CD4-positive, alpha-beta T cell treated with Interleukin-10 for 1 hour (primary cell): ENCODE measurements around the gene LPP.

Experiments
- DNase-seq: peaks from one replicate; pipeline ENCODE4 v3.0.0-alpha.2; 2020

The LPP gene

DNA sequence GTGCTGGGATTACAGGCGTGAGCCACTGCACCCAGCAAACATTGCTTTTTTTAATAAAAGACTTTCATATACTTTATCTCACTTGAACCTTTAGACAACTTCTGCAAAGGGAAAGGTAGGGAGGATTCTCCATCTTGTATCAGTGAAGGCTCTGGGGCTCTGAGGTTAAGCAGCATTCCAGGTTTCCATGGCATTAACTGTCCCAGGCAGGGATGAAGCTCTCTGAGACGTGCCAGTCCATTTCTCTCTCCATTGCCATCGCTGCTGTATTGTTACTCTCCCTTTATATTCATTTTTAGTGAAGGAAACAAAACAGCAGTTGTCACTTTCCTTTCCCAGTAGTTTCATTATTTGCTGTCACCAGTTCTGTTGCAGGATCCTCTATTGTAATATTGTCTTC is 342.4 kb downstream of the LPP start:
- no peak for DNase-seq

DNA sequence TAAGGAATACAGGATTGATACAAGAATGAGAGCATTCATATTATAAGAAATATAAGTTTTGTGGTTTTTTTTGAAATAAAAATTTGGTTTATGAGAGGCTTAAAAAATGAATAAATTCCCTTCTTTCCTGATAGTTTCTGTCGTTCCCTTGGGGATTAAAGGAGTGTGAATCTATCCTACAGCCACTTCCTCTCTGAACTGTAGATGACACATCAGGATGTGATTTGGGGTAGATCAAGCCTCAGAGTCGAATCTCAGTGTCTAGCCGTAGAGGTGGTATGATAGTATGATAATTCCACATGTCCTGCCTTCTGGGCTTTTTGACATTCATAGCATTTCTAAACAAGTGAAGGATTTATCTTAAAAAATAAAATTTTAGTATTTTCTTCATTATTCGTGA is 343.1 kb downstream of the LPP start:
- DNase-seq: no peak

DNA sequence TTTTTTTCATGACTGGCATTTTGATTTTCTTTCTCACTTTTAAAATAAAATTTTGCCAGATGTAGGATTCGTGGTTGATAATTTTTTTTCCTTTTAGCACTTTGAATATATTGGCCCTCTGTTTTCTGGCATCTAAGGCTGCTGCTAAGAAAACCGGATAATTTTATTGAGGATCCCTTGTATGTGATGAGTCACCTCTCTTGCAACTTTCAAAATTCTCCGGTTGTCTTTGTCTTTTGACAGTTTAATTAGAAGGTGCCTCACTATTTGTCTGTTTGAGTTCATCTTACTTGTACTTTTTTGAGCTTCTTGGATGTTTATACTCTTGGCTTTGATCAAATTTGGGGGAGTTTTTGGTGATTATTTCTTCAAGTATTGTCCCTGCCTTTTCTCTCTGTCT is 349.7 kb downstream of the LPP start:
- no peak for DNase-seq

DNA sequence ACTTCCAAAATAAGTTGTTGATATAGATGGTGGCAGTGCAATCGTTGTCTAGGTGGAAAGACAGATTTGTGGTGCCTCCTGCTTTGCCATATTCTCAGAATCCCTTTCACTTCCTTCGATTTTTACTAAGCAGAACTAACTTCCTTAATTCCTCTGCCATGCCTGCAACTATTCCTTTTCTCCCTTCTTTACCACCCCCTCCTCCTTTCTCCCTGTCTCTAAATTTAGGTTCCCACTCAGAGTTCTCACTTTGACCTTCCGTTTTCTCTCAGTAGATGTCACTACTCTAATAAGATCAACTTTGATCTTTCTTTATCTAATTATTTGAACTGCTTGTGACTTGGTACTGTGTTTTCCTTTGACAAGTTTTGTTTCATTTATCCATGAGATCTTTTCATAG is 351.2 kb downstream of the LPP start:
- no peak for DNase-seq

DNA sequence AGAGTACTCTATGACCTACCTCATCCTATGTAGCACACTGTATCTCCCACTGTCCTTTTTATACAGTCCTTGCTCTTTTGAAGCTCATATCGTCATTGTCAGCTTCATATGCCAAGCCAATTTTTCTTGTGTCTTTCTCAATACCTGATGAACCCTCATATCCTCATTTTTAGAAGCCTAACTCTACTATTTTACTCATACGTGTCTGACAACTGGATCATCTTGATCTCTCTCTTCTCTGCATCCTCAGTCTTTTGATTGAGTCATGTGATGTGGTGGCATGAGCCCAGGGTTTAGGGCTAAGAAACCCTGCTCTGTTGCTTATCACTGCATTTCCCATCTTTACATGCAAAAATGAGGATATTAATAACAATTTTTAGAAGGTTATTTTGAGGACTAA is 352.0 kb downstream of the LPP start:
- DNase-seq: no peak

DNA sequence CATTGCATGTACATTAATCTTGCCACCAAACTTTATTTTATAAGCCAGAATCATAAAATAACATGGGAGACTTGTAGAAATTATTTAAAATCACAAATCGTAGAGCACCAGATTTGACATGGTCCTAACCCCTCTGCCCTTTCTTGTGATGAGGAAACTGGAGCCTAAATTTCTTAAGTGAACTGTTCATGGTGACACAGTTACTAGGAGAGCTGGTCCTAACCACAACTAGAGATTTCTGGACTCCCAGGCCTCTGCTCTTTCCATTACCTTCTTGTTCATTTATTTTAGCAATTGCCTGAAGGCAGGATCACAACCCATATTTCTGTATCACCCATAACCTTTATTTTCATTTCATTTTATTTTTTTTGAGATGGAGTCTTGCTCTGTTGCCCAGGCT is 352.5 kb downstream of the LPP start:
- no peak for DNase-seq

DNA sequence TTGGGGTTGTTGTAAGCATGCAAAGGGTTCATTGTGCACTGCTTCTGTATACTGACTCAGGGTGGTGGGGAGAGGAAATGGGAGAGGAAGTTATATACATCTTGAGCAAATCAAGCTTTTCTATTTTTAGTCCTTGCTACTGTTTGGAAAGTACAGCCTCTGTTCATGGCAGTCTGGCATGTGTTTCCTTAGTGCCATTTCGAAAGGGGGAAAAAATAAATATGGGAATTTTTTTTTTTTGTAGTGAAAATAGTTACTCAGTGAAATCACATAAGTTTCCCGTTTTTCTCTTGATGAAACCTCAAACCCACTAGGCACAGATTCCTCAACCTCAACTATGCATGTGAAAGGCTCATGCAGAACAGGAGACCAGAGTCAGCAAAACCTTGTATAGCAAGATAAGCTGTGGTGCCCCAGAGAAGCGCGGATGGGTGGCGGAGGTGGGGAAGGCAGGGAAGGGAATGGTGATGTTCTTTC is 353.3 kb downstream of the LPP start:
- peak; percentile 1 for DNase-seq

DNA sequence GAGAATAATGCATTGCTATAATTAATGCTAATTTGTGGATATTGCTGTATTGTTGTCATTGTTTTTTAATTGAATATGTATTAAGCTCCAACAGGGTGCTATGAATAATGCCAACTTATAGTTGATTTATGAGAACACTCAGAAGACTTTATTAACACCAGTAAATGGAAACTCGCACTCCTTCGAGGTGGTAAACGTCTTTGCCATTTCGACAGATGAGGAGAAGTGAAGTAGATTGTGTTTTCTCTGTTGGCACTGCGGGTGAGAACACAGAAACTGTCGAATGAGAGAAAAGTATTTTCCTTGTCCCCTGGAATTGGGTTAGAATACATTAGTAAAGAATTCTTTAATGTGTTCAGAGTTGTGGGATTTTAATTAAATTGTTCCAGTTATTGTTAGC is 354.5 kb downstream of the LPP start:
- no peak for DNase-seq

DNA sequence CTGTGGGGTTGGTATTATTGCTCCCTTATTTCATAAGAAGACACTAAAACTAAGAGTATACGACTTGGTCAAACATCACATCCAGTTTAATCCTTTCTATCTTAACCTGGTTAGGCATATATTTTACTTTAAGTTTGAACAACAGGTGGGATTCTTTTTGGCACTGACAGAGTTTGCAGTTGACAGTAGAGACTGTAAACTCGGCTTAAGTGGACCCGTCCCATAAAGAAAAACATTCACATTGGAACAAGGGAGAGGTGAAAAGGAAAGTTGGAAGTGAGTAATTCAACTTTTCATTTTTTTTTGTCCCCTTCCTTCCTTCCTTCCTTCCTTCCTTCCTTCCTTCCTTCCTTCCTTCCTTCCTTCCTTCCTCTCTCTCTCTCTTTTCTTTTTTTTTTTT is 355.4 kb downstream of the LPP start:
- no peak for DNase-seq

DNA sequence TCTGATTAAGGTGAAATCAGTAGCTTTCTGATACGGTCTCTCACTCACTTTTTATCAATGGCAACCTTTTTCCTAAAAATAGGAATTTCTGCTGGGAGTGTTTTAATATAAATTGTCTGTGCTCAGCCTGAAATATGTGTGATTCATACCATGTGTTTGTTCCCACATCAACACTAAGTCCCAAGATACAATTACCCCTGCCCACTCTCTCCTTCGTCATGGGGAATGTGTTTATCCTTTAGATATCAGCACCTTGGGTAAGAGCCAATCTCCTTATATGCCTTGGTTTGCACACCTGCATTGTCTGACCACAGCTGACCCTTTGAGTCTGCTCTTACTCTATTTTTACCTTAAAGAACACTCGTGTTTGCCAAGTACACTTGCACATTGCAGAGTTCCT is 356.4 kb downstream of the LPP start:
- no peak for DNase-seq

DNA sequence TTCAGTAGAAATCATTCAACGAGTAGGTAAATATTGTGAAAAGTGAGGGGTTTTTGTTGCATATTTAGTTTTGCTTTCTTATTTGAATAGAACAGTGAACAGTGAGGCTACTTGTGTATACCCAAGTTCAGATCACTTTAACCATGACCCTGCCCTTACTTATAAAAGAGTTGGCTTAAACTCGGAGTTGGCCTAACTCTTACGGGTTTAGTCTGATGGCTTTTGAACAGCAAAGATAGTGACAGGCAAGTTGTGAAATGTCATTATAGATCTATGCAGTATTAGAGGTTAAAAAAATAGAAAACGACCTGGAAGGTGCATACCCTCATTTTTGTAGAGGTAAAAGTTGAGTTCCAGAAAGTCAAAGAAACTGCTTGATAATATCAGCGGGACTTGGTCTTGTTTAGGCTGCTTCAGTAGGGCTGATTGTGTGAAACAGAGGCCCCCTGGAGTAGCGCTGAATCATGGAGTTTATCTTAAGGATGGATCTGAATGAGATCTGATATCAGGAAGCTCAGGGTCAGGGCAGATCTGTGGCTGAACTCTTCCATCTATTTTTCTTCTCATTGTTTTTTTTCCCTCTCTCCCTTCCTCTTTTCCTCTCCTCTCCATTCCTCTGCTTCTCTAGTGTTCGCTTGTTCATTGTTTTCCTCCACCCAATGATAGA is 359.8 kb downstream of the LPP start:
- DNase-seq: no peak

DNA sequence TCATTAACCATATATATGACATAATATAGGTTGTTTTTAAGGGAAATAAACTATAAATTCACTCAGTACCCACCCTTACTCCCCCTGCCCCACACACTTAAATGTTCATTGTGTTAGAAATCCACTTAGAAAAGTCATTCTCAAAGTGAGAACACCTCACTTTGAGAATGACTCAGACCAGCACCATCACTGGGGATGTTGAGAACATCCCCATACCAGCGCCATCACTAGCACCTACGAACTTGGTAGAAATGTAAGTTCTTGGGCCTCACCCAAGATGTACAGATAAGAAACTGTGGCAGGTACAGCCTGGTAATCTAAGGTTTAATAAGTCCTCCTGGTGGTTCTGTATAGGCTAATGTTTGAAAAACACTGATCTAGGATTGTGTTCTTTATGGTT is 362.6 kb downstream of the LPP start:
- DNase-seq: no peak

DNA sequence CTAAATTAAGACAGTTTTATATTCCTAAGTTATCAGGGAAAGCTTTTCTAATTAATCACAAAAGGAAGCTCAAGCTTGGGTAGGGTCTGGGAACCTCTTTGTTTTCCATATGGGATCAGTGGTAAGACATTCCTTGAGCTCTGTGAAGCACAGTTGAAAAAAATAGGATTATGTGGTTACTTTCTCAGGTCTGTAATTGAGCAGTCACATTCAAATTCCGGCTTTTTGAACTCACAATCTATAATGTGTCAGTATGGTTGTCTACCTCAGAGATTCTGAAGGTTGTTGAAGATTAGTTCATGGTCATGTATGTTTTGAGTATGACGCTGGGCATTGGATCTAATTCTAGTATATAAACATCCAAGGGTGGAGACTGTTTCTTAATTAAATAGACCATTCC is 364.5 kb downstream of the LPP start:
- no peak for DNase-seq

DNA sequence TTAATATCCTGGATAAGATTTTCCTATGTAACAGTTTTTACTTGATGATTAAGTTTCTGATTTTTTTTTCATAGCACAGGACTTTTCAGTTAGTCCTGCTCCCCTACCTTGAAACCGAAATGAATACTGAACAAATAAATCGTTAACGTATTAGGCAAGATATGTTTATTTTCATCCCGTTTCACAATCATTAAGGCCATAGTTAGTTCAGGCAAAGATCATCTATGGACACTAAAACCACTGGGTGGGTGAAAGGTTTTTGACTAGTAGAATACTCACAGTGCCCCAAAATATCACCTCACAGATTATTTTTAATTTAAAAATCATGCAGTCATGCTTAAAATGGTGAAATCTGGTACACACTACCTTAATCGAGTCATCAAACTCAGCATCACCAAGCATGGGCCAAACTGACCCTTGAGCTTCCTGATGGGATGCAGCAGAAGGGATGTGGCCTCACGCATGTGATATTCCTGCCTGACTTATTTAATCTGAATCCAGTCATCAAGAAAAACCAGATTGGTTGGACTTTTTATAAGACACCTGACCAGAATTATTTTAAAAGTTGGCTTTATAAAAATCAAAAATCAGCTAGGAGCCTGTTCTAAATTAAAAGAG is 365.0 kb downstream of the LPP start:
- no peak for DNase-seq

DNA sequence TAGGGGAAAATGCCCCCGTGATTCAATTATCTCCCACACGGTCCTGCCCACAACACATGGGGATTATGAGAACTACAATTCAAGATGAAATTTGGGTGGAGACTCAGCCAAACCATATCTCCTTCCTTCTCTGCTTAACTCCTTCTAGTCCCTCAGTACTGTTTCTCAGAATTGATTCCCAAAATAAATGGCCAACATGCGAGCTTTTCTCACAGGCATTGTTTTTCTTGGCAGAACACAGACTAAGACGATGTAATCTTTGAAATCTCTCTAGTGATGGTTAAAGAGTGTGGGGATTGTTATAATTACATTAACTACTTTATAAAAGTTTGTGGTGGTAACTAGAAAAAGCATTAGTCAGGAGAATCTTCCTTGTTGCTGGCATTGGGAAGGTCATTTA is 366.5 kb downstream of the LPP start:
- DNase-seq: no peak

DNA sequence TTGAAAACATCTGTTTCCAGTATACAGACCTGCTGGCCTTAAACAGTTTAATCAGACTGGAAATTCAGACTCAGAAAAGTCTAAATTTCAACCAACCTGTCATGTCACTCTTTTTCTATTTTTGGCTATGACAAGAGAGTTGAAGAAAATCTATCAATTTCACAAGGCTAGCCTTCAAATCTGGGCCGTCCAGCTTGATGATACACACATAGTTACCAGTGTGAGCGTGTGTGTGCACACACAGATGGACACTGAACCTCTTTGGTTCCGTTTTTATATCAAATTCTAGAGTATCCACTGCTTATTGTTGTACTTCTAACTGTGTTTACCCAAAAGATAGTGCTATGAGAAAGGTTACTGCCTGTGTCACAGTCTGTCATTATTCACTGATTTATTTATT is 368.2 kb downstream of the LPP start:
- no peak for DNase-seq

DNA sequence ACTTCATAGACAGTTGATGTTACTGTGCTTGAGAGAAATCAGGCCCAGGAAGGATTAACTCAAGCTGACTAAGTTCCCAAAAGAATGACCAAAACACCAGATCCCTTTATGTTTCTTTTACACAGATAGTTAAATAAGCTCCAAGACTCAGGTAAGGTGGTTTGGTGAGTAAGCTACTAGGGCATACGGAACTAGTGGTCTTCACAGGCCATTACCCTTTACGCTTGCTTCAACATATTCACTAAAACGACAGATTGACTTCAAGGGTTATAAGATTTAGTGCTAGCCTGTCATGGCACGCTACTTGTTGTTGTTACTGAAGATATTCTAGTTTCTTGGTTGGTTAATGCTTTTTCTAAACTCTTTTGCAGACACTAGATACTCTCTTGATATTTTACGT is 369.3 kb downstream of the LPP start:
- DNase-seq: no peak

DNA sequence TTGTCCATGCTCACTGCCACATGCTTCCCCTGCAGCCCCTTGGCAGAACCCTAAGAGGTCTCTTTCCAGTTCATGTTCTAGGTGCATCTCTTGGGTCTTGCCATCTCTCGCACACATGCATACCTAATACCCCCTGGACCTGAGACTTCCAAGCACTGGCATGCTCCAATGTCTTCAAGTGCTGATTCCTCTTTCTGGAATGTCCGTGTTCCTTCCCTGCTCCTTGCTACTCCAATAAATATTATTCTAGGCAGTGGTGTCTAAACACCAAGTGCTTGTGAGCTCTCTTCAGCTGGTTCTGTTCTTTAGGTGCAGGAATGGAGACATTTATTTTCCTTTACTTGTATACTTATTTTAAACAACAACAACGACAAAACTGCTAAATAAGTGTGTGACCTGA is 370.1 kb downstream of the LPP start:
- no peak for DNase-seq

DNA sequence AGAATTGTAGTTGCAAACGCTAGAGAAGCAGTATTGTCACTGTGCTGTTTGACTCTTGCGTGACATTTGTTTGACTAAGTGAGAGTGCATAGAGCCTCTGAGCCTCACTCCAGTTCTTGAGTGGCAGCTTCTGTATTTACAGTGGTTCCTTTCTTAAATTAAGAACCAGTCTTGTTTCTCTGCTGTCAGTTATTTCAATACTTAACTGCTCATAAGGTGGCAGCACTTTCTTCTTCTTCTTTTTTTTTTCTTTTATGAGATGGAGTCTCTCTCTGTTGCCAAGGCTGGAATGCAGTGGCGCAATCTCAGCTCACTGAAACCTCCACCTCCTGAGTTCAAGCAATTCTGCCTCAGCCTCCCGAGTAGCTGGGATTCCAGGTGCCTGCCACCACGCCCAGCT is 372.1 kb downstream of the LPP start:
- DNase-seq: no peak

DNA sequence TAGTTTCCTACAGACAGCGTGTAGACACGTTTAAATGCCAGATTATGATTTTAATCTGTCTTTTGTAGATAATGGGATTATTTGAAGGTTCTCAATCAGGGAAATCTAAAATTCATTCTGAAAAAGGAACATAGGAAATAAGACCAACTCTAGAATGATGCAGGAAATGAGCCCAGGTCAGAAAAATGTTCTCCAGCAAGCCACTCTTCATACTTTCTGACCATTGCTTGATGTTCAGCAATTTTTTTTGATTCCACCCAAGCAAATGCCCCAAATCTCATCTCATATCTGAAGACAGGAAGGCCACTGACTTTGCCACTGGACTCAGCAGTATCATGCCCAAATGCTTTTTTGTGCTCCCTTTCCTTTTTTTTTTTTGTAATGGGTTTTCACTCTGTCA is 373.4 kb downstream of the LPP start:
- no peak for DNase-seq

DNA sequence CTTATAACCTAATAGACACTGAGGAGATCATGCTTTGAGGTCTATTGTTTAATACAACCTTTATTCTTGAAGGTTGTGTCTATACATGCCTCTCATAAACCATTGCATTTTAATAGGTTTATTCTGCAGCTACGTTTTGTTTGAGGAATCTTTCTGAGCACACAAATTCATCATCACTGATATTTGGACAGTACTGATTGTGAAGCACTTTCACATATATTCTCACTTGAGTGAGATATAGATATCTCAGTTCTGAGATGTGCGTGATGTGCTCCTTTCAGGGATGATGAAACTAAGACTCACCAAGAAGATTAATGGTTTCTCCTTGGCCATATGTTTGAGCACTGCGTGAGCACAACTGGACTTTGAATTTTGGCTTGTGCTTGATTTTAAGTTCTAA is 374.4 kb downstream of the LPP start:
- DNase-seq: no peak

DNA sequence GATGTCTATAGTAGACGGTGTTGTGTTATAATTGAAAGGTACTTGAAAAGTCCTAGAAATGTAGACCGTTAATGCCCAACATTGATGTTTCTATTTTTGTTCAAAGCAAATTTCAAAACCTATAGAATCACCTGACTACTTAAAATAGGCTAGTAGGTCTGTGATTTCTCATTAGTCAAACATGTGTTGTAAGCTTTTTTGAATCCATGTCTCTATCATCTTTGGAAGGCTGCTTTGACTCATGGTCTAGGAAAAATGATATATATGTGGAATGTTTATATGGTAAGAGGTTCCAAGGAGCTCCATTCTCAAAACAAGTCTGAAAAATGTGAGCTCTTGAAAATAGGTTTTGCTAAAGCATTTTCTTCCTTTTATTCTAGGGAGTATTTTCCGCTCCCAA is 375.3 kb downstream of the LPP start:
- no peak for DNase-seq

DNA sequence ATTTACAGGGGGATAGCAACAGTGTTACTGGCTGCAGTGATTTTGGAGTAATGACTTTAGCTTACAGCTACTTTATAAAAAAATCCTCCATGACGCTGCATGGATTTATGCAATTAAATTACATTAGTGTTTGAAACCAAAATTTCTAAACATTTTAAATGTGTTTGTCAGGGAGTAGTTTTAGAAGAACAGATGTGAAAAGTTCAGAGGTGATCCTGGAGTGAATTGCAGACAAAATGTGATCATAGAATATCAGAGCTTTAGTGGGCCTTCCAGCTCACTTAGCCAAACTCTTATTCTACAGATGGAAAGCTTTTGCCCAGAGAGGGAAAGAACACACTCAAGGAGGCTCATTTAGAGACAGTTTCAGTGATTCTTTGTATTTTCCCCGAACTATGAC is 376.3 kb downstream of the LPP start:
- no peak for DNase-seq

DNA sequence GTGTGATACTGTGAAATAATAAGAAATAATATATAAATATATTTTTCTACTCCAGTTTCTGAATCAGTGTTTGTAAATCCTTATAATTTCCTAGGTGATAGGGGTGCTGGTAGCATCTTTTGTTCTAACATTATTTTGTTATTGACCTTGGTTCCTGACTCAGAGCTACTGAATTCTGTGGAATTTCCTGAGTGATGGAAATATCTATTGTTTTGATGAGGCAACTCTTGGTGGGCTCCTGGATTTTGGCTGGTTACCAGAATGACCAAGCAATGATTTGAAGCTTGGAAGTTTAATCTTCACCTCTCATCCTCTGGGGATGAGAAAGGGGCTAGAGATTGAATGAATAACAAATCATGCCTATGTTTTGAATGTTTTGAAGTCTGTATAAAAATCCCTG is 377.3 kb downstream of the LPP start:
- DNase-seq: no peak

DNA sequence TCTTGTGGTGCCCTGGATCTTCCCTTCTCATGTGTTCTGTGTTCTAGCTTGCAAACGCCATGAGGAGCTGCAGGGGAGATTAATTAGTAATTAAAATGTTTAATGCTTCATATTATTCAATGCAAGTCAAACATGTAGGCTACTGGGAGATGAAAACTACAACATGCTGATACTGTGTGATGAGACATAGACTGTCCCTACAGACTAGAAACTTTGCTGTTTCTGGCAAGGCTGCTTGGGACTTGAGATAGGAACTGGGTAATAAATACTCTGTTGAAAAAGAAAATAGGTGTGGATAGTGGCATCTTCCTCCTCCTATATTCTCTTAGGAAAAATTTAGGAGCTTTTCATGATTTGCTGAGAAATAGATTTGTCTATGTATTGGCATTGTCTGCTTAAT is 379.2 kb downstream of the LPP start:
- DNase-seq: no peak
